Activated CD8-positive, alpha-beta T cell treated with anti-CD3 and anti-CD28 coated beads for 36 hours (primary cell): ENCODE measurements around the gene GLRX3. TPM values are rescaled to one million over a fixed set of nuclear protein-coding genes. Genes with fewer than 3 reads are reported as not detected.
A peak's percentile ranks its signal among the peaks of the same experiment; 100 is the strongest.

ENCODE experiments used
- ATAC-seq: fragments of 200-7000 bp; cut with Tn5 transposase; one replicate; pipeline ENCODE4 v1.10.0; 2021; ENCODE audit warnings: mild to moderate bottlenecking, moderate library complexity
- CTCF ChIA-PET: fragments of 350-600 bp; sonication (Branson Sonifier 250); formaldehyde crosslinking; loops from one replicate; lab custom pipeline; 2021; ENCODE audit warnings: antibody characterized with exemption; lab: Charles Lee
- POLR2A ChIA-PET: fragments of 350-600 bp; sonication (Branson Sonifier 250); formaldehyde crosslinking; loops from one replicate; lab custom pipeline; 2021; ENCODE audit warnings: antibody characterized with exemption; lab: Charles Lee
- DNase-seq: peaks from one replicate; pipeline ENCODE4 v3.0.0-alpha.2; 2020
- H3K27ac Mint-ChIP-seq: one replicate; pipeline ENCODE4 v1.8.0; 2021; ENCODE audit warnings: mild to moderate bottlenecking, mixed read lengths
- H3K27me3 Mint-ChIP-seq: one replicate; pipeline ENCODE4 v1.8.0; 2021; ENCODE audit warnings: mixed read lengths
- H3K36me3 Mint-ChIP-seq: one replicate; pipeline ENCODE4 v1.8.0; 2021; ENCODE audit warnings: low read depth, mixed read lengths
- H3K4me1 Mint-ChIP-seq: one replicate; pipeline ENCODE4 v1.8.0; 2021; ENCODE audit warnings: low read depth, mixed read lengths
- H3K4me3 Mint-ChIP-seq: one replicate; pipeline ENCODE4 v1.8.0; 2021; ENCODE audit warnings: mild to moderate bottlenecking, moderate library complexity, mixed read lengths
- H3K9me3 Mint-ChIP-seq: one replicate; pipeline ENCODE4 v1.8.0; 2021; ENCODE audit warnings: mixed read lengths
- CTCF ChIP-seq: fragments of 200-600 bp; IDR thresholded peaks from one replicate; pipeline ENCODE4 v1.8.0; 2022; ENCODE audit warnings: antibody characterized with exemption, mild to moderate bottlenecking
- intact Hi-C: fragments of 100-400 bp; cut with micrococcal nuclease; formaldehyde crosslinking; loops from one replicate; pipeline ENCODE4 v1.10.0; 2022
- total RNA-seq, 2 experiments: library from RNA; stranded (reverse); gene quantifications; one replicate each; pipeline ENCODE4 v1.2.3, GENCODE V29; 2021

Gene GLRX3
- total RNA-seq, 2 experiments from 2014 or later = 109 to 121 TPM

GRCh38 chr10:130189608-130190054 lies 53.4 kb downstream of the GLRX3 start:
- Mint-ChIP-seq H3K27me3 (peaks cover 5% of the 10 kb centered on the region), H3K27ac (no peak overlapping the region), H3K4me1 (no peaks in the 10 kb centered on the region), H3K9me3 (no peaks in the 10 kb centered on the region), H3K4me3 (no peak overlapping the region), H3K36me3 (peaks cover 7% of the 10 kb centered on the region)
- ATAC-seq = no peak
- ChIA-PET CTCF (interaction anchor here (1.0 to 1.3 kb wide), 3 partner anchors 98 to 443 kb away, joined by 3 to 4 read pairs (median 3); no protein-coding TSS in a partner anchor), POLR2A (no interaction called here)
- no peak for TF ChIP-seq CTCF
- no peak for DNase-seq
- intact Hi-C loops = no loop called here

DNA sequence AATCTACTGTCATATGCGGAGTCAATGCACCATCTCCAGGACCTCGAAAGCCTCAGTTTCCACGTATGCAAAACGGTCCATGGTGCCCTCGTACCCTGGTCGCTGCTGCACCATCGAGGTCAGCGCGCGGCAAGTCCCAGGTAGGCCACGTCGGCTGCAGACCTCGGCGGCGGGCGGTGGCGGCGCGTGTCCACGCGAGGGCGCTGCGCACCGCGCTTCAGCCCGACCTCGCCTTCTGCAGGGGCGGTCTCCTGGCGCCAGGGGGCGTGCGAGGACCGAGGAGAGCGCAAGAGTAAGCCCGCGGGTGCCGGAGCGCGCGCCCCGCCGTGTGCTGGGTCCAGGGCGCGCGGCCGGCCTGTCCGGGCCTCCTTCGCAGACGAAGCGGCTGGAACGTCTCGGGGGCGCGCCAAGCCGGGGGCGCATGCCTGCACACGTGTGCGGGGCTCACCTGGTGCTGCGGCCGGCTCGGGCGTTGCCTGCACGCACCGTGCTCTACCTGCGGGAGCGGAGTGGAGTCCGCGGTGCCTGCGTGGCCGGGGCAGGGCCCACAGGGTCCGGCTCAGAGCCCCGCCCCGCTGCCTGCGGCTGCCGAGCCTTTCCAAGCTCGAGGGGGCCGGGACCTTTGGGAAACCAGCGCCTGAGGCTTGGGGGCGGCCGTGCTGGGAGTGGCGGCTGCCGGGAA lies 54.0 kb downstream of the GLRX3 start:
- Mint-ChIP-seq H3K4me3 (no peak overlapping the region), H3K27ac (no peak overlapping the region), H3K9me3 (no peaks in the 10 kb centered on the region), H3K27me3 (peaks cover 5% of the 10 kb centered on the region), H3K4me1 (no peaks in the 10 kb centered on the region), H3K36me3 (peaks cover 6% of the 10 kb centered on the region)
- intact Hi-C loops = no loop called here
- DNase-seq = peak; percentile 88
- peak; percentile 96 for ATAC-seq
- CTCF ChIA-PET = interaction anchor here (0.6 to 1.3 kb wide), 4 partner anchors 9 to 443 kb away, joined by 3 to 4 read pairs (median 3); no protein-coding TSS in a partner anchor
- POLR2A ChIA-PET = no interaction called here
- peak; percentile 100 for TF ChIP-seq CTCF

DNA sequence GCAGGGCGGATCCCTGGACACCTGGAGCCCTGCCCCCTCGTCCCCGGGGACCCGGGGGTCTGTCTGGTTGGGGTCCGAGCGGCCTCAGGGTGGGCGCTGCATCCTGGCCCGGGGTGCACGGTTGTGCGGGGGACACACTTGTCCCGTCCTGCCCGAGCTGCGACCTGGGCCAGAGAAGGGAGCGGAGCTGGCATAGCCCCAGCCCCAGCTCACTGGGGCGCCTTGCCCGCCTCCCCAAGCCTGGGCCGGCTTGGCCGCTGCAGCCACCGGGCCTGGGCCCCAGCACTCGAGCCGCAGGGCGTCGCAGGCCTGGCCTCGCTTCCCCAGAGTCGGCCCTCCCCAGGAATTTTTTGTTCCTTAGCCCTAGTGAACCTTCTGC lies 54.5 kb downstream of the GLRX3 start:
- H3K4me1 Mint-ChIP-seq = no peaks in the 10 kb centered on the region
- ChIA-PET CTCF (interaction anchor here (0.6 to 1.4 kb wide), 4 partner anchors 8 to 164 kb away, joined by 3 to 5 read pairs (median 4); no protein-coding TSS in a partner anchor), POLR2A (no interaction called here)
- peaks cover 5% of the 10 kb centered on the region for H3K27me3 Mint-ChIP-seq
- no peak overlapping the region for H3K27ac Mint-ChIP-seq
- no peak for ATAC-seq
- intact Hi-C loops = no loop called here
- peaks cover 3% of the 10 kb centered on the region for H3K36me3 Mint-ChIP-seq
- no peak for DNase-seq
- TF ChIP-seq CTCF = no peak
- H3K4me3 Mint-ChIP-seq = no peak overlapping the region
- no peaks in the 10 kb centered on the region for H3K9me3 Mint-ChIP-seq

- intact Hi-C loops = no loop called here
- peaks cover 2% of the 10 kb centered on the region for H3K36me3 Mint-ChIP-seq
- DNase-seq (no peak), ATAC-seq (no peak)
- H3K4me1 Mint-ChIP-seq = no peaks in the 10 kb centered on the region
- H3K4me3 Mint-ChIP-seq = peak overlapping the region; percentile 32
- peaks cover 5% of the 10 kb centered on the region for H3K27me3 Mint-ChIP-seq
- H3K9me3 Mint-ChIP-seq = no peaks in the 10 kb centered on the region
- TF ChIP-seq CTCF = no peak
- POLR2A ChIA-PET = no interaction called here
- CTCF ChIA-PET = interaction anchor here (0.9 to 1.4 kb wide), 3 partner anchors 8 to 164 kb away, joined by 3 to 5 read pairs (median 3); no protein-coding TSS in a partner anchor
- no peak overlapping the region for H3K27ac Mint-ChIP-seq
Measured at GRCh38 chr10:130191380-130191779, 55.2 kb downstream of the GLRX3 start.

GRCh38 chr10:130192276-130192848 lies 56.2 kb downstream of the GLRX3 start:
- TF ChIP-seq CTCF = no peak
- POLR2A ChIA-PET = no interaction called here
- Mint-ChIP-seq H3K9me3 (no peaks in the 10 kb centered on the region), H3K4me1 (no peaks in the 10 kb centered on the region), H3K27ac (no peak overlapping the region), H3K36me3 (peaks cover 2% of the 10 kb centered on the region), H3K4me3 (no peak overlapping the region), H3K27me3 (peaks cover 5% of the 10 kb centered on the region)
- CTCF ChIA-PET = interaction anchor here (0.6 kb wide), 1 partner anchor 42 kb away, joined by 3 read pairs; no protein-coding TSS in a partner anchor
- ATAC-seq (no peak), DNase-seq (no peak)
- intact Hi-C loops = no loop called here
